Left hindlimb (tissue), 1 donor: ENCODE results near the gene TCF4.

ENCODE experiments used
- DNase-seq: peaks from one replicate; pipeline ENCODE4 v3.0.0-alpha.2; 2018

The TCF4 gene

DNA sequence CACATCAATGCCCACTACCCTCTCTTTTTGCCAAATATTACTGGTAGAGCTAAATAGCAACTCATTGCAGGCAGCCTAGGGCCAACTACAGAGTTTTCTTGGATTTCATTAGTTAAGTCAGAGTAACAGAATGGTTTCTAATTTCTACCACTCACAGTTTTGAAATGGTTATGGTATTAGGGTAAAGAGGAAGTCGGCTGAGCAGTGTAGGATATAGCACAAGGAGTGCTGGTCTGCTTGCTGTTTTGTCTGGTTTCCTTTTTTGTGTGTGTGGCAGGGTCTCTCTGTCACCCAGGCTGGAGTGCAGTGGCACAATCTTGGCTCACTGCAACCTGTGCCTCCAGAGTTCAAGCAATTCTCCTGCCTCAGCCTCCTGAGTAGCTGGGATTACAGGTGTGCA is 339.5 kb downstream of the TCF4 start:
- DNase-seq, result no peak

DNA sequence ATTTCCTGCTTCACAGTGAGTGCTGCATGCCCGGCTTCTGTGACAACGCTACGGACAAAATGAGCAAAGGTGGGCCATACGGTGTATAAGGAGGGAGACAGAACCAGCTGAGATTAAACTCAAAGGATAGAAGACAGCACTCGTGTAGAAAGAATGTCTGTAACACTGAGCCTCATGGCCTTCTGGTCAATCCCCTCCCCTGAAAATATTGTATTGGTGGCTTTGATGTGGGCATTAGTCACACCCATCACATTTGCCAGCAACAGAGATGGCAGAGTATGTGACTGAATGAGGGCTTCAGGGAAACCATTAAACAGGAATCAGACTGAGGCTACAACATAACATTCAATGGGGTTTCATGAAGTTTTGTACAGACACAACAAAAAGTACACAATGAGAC is 341.0 kb downstream of the TCF4 start:
- DNase-seq, result no peak

DNA sequence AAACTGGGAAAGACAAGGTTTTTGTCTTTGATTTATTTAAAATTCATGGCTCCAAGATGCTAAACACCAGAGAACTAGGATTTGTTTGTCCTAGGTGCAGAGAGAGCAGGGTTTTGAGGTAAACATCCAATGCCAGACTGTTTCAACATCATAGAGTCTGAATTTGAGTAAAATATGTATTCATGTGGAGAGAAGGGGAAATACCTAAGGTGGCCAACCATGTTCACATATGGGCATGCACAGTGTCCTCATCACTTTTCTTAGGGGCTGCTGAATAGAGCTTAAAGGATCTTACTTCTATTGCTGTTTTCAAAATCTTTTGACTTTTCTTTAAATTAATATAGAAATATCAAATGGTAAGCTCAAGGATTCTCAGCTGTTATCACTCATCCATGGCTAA is 341.7 kb downstream of the TCF4 start:
- no peak for DNase-seq

DNA sequence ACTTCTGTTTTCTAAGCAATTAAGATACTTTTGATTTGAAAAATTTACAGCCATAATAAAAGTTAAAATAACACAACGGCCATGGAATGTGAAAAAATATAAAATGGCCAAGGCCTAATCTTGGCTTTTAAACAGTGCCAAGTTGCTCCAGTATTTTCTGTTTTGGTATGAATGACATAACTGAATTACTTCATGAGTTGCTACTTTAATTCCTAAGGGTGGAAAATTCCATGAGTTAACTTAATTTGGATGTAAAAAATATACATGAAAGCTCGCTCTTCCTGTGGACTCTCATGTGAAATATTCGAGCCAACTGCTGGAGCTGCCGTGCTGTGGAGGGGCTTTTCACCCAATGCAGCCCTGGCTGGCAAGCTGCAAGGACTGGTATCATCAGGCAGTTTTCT is 342.8 kb downstream of the TCF4 start:
- DNase-seq, result peak; percentile 49

DNA sequence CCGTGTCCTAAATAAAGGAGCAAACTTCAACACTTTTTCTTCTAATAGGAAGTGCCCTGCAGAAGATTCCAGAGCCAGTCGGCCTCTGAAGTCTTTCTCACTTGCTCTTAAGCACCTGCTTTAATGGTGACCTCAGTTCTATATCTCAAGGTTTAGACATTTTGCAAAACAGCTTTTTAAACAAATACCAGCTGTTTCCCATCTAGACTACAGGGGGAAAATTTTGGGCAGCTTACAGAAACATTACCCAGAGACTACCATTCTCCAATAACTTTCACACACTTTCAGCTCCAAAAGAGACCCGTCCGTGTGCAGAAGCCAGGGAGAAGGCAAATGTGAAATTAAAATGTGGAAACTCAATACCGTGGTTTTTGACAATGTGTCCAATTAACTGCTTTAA is 343.4 kb downstream of the TCF4 start:
- DNase-seq, result no peak

DNA sequence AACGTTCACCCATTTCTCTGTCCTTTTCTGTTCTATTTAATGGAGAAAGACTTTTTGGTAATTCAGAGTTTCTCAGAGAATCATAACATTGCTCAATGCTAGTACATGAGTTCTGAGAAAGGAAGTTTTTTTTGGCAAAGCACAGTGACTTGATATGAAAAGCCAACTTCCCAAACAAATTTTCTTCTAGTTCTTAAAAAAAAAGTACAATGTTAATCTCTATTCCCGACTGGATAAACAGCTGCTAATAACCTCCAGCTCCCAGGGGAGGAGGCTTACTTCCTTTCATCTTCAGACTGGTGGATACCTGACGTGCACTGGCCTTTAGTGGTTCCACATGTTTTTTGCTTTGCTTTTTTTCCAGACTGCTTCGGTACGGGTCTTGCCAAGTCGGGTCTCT is 344.1 kb downstream of the TCF4 start:
- DNase-seq, result peak; percentile 73

DNA sequence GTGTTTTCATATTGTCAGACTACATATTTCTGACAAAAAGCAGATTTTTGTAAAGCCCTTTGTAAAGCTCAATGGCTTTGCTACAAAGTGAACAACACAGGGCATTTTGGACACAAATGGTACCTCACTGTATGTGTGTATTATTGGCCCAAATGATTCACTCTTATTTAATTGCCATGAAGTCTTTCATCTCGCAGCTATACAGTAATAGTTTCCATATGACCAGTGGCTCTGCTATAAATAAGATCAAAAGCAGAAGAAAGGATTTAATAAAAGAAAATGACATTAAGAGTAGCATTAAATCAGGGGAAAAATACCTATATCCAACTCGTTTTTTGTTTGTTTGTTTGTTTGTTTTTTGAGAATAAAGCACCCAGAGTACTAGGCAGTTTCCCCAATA is 344.7 kb downstream of the TCF4 start:
- no peak for DNase-seq

DNA sequence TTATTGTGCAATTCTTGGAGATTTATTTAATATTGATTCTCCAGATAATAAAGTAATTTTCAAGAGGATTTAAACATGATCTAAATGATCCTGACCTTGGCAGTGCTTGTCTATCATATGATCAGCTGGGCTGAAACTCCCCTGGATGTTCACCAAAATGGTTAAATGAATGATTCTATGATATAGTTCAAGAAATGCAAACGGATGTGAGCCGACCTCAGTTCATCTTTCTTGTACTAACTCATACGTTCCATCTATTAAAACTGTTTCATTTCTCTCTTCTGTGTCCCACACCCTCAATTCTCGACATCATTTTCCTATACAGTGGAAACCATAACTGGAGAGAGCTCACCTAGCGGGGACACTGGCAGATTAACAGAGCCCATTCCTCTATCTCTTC is 347.0 kb downstream of the TCF4 start:
- DNase-seq, result no peak

DNA sequence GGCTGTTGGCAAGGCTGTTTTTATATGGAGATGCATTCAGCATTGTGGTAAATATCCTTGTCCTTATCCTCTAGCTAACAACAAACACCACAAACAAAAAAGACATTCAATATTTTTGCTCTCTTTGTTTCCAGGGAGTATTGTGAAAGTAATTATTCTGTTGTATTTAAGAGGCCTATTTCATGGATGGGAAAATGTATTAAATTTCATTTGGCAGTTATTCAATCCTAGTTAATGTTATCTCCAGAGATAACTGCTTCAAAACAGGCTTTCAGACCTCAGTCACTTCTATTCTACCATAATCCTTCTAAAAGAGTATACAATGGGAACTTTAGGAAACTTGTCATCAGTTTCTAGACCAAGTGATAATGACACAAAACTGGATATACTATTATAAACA is 348.3 kb downstream of the TCF4 start:
- no peak for DNase-seq

DNA sequence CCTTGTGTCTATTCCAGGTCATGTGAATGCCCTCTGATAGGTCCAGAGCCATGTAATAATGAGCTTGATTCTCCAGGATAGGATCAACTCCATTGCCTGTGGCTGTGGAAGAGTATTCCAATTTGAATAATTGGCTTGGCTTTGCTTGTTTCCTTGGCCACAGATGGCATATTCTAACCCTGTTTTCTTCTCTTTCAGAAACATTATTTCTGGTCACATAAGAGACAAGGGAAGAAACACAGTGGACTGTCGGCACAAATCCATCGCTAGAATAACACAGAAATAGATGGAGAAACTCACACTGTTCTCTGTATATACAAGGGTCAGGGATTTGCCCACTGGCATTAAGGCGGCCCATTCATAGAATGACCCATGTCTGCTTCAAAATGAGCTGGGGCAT is 350.3 kb downstream of the TCF4 start:
- DNase-seq, result no peak

DNA sequence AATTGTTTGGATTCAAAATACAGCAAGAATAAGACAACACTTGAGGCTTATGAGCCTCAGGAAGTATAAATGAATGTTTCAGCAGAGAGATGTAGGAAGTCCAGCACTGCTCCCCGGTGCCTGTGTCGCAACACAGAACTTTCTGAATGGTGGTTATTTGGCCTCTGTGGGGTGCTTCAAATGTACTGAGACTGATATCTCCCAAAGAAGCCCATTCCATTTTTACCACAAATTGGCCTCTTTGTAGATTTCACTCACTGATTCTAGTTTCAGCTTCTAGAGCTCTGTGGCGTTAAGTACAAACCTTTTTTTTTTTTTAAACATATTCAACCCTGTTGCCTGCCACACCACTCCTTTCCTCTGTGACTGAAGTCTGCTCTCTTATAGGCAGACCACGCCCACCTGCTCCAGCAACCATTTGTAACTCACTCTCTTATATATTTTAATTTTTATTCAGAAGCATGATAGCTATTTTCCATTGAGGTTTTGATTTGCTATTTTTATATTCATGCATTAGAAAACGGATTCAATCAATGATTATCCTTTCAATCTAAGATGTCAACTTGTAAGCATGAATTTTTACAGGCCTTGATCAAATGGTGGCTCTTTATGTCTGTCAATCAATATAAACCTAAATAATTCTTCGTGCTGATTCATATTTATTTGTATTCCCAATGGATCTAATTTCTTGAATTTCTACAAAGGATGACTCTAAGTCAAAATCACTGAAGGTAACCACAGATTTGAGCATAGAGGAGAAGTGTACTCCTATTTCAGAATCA is 351.7 kb downstream of the TCF4 start:
- no peak for DNase-seq

DNA sequence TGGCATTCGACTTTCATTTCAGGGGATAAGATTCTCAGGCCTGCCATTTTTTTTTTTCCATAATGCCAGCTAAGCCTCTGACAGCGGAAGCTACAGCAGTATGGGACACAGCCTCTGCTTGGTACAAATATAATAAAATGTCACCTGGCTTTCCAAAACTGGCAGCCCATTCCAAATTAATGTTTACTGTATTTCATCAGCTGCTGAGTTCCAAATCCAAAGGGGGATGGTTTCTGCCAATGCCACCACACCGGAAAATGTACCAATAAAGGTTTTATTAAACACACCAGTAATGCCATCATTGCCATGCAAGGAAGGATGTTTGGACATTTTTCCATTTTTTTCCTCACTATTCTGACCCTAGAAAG is 352.9 kb downstream of the TCF4 start:
- DNase-seq, result no peak

DNA sequence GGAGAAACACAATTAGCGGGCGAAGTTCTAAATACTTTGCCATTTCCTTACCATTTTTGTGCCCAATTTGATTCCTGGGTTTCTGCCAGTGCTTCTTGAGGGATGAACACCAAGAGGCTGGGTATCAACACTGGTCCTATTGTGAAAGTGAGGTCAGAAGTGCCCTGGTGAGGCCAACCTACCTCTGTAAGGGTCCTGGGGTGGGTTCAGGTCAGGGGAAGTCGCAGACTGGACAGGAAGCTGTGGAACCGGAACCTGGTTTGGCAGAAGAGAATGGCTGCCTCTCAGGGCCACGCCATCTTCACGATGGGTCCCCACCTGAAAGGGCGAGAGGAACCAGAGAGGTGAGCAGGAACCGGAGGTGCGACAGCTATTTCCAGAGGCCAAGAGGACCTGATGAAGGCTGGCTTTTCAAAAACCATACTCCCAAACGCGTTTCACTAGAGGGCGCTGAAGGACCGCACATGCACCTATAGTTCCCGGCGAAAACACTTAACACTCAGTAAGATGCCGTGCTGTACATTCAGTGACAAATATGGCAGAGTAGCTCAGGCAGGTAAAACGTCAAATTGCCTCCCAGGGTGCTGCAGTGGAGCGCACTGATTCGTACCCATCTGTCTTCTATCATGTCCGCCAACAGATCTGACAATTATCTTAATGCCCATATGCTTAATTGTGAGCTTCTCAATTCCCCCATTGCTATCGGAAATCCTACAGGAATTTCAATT is 353.5 kb downstream of the TCF4 start:
- peak; percentile 82 for DNase-seq

DNA sequence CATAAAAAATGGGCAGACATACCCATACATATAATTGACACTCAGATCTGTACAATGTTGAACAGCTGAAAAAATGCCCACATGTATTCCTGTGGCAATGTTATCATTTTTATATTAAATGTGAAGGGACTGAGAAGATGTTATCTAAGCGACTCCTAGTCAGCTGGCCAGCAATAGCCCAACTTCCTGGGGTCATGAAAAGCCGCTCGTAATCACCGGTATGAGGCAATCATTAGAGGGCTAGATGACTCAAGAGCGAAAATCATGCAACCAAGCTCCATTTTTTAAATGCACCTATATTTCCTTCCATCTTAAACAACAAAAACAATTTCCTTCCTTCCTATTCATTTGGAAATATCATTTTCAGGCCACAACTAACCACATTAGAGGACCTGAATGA is 354.1 kb downstream of the TCF4 start:
- DNase-seq, result no peak

DNA sequence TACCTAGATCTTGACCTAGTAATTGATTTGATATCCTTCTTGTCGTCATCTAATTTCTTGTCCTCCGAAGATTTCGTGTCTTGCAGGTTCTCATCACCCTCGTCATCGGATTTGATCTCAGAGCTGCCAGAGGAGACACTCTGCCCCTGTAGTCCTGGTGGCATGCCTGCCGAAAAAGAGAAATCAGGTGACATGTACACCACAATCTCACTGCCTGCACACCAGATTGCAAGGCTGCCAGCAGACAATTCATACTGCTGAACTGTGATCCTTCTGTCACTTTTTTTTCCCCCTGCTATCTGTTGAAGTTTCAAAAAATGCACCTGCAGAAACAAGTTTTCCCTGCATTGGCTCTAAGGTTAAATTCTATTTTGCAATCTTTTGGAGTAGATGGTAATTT is 355.5 kb downstream of the TCF4 start:
- DNase-seq, result no peak

DNA sequence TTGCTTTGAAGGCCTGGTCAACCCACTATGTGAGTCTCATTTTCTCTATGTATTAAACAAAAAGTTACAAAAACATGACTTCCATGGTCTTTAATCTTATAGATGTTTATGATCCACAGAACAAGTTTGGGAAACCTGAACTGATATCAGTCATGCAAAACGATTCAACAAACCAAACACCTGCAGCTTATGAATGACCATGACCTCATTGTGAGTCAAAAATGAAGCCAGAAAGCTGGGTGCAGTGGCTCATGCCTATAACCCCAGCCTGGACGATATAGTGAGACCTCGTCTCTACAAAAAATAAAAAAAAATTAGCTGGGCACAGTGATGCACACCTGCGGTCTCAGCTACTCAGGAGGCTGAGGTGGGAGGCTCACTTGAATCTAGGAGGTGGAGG is 358.3 kb downstream of the TCF4 start:
- no peak for DNase-seq

DNA sequence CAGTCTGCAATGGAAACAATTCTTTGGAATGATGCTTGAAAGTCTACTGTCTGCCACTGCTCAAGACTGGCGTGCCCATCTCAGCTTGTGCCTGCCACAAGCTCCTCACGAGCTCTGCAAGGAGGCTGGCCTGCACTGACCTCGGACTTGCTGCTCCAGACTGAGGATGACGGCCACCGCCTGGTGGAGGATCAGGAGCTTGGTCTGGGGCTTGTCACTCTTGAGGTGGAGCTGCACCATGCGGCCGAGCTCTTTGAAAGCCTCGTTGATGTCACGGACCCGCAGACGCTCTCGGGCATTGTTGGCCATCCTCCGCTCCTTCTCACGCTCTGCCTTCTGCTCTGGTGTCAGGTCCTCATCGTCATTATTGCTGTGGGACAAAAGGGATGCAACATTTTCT is 359.3 kb downstream of the TCF4 start:
- no peak for DNase-seq

DNA sequence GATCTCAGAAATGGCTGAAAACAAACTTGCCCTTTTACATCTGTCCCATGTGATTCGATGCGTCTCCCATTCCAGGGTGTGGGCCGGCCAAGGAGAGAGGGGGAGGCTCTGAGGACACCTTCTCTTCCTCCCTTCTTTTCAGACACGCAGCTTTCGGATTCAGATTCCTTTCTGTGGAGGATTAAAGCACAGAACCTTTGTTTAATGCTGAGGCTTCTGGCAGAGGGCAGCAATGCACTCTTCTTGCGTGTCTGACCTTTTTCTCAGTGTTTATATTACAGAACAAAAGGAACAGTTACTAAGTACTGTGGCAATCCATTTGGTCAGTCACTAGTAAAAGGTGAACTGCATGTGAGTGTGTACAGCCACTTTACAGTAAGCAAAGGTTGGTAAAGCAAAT is 359.8 kb downstream of the TCF4 start:
- no peak for DNase-seq

DNA sequence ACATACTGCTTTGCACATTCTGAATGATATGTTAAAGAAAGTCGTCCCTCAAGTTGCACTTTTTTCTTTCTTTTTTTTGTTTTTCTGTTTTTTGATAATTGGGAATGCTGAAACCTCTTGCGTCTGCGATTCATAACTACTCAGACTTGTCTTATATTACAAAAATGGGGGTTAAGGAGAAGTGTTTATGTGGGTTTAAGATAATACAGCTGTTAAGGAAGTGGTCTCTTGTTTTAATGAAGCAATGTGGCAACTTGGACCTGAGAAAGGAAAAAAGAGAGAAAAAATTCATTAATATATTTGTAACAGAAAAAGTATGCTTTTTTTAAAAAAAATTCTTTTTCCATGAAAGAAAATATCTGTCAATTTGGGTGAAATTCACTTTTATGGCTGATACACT is 360.2 kb downstream of the TCF4 start:
- DNase-seq, result no peak

DNA sequence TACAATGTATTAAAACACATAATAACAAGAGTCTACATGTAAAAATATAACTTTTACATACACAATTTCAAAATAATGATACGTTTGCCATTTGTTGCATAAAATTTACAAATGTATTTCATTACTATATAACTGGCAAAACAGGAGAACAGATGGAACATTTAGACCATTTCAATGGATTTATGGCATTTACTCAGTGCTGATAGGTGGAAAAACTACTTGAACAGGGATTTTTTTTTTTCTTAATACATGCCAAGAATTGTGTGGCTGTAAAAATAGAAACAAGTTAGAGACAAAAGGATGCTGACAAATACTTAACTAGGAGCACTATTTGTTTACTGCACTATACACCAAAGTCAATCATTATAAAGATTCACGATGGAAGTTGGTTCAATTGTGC is 361.9 kb downstream of the TCF4 start:
- no peak for DNase-seq

DNA sequence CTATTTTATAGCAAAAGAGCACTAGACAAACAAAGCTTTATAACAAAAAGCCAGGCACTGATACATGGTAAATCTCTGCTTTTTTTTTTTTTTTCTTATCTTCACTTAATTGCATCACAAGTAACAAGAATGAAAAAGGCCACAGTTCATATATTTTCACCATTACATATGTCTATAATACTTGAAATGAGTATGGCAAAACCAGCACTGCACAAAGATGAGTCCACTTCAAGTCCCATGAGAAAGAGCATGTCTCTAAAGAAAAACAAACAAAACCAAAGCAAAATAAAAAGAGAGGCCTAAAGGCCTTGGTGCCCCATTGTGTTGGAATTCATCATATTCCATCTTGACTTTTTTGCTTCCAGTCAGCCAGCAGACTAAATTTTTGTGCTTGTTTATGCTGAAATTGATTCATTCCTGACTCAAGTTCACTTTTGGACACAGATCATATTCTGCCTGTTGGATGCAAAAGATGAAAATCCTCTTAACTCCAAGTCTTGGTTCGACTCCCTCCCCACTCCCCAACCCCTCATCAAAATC is 363.8 kb downstream of the TCF4 start:
- no peak for DNase-seq

DNA sequence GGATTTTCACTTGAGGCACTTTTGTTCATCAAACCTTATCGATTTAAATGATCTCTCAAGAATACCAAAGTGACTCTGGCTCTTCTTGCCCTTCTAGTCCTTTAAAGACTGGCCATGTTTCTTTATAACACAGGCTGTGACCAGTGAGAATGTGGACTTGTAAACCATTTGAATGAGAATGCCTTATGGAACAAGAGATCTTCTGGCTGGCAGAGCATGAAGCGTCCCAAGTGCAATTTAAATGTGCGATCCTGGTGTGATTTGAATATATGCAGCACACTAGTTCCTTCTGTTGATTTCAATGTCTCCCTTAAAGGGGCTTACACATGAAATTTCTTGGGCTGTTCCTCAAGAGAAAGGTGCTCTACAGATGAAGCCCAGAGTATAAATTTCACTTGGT is 366.4 kb downstream of the TCF4 start:
- DNase-seq, result no peak

DNA sequence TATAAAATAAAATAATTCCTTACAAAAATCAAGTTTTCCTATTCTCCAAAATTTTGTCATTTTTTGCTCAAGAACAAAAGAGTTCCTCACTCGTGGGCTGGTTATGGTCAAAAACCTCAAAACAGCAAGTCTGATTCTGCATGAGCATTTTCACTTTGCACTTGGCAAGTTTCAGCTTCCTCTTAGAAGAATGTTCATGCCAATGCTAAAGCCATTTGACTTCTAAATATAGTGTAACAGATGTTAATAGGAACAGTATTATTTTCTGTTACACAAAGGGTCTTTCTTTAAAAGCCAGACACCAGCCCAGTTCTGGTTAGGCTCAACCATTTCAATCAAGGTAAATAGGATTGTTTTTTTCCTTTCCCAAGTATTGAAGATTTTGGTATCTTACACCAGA is 367.5 kb downstream of the TCF4 start:
- no peak for DNase-seq

DNA sequence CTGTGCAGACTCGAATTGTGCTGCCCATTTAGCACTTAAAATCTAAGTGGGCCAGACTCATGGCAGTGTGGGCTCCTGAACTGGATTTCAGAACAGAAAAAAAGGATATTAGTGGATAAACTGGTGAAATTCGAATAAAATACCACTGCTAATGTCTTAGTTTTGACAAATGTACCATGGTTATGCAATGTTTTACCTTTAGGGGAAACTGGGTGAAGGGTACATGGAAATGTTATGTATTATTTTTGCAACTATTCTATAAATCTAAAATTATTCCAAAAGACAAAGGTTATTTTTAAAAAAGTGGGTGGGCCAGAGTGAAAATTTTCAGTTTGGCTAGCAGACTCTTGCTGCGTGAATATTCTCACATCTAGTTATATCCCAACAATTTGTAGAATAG is 368.2 kb downstream of the TCF4 start:
- no peak for DNase-seq

DNA sequence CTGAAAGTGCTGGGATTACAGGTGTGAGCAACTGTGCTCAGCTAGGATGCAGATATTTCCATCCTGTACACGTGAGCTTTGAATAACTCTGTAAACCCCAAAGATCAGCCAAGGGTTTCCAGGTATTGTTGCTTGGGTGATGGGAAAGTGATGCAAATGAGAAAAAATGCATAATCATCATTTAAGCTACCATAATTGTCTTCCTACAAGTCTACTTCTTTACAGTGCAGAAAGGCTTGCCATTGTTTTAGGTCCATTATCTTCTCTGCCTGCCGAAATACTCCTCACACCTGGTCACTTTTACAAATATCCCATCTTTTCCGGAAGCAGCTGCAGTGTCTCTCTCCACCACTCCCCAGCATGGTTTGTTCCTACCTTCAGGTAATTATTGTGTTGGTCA is 368.9 kb downstream of the TCF4 start:
- no peak for DNase-seq
